ENCODE data around the gene FBXL4. TPM values are rescaled to one million over a fixed set of nuclear protein-coding genes. Genes with fewer than 3 reads are reported as not detected.

FBXL4 gene
- total RNA-seq, 2 donors from 2014 or later, result 16.5 to 19.0 TPM

DNA sequence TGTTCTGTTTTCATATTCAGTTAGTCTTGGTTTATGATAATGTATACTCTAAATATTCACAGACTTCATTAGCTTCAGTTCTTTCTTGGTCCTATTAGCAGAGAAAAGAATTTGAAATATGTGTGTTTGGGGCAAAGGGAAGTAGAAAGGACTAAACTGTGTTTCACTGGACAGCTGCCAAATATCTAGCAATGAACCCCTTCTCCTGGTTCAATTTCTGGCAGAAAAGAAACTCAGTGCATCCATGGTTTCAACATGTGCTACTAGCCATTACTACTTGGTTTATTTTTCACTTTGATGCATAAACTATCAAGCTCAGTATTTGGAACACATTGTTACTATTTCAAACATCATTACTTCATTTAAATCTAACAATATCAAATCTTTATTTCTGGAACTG, 43.6 kb downstream of the FBXL4 start:
- DNase-seq (no peak), ATAC-seq (replicated peaks in 1 of 2) (no peak)
- Mint-ChIP-seq H3K9me3 (peaks cover 0 to 5% of the 10 kb centered on the region in 2 donors), H3K27ac (no peak overlapping the region), H3K36me3 (ENCODE audit: insufficient read depth in 2 of 2) (peaks cover 17 to 41% of the 10 kb centered on the region in 2 donors), H3K4me1 (ENCODE audit: low read depth) (no peaks in the 10 kb centered on the region), H3K27me3 (ENCODE audit: low read depth) (no peaks in the 10 kb centered on the region), H3K4me3 (no peak overlapping the region)

DNA sequence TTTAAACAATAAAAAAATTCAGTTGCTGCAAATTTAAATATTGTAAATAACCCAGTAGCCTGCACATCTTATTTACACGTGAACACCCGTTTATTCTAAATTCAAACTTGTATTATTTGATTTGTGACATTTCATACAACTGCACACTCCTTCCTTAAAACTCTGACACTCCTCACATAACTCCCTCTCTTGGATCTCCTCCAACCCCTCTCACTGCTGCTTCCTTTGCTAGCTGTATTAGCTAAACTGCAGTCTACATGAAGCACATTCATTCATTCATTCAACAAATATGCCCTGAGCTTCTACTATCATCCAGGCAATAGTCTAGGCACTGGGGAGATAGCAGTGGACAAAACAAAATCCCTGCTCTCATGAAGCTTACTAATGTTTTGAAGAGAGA, 47.0 kb downstream of the FBXL4 start:
- Mint-ChIP-seq H3K4me1 (ENCODE audit: low read depth) (no peaks in the 10 kb centered on the region), H3K4me3 (no peak overlapping the region), H3K27ac (no peak overlapping the region), H3K9me3 (no peaks in the 10 kb centered on the region), H3K27me3 (ENCODE audit: low read depth) (no peaks in the 10 kb centered on the region), H3K36me3 (ENCODE audit: insufficient read depth in 2 of 2) (peaks cover 15 to 40% of the 10 kb centered on the region in 2 donors)
- ATAC-seq (replicated peaks in 1 of 2) (no peak), DNase-seq (no peak)

- no peaks in the 10 kb centered on the region for H3K4me1 Mint-ChIP-seq (ENCODE audit: low read depth)
- no peak overlapping the region for H3K4me3 Mint-ChIP-seq
- no peaks in the 10 kb centered on the region for H3K27me3 Mint-ChIP-seq (ENCODE audit: low read depth)
- H3K9me3 Mint-ChIP-seq, result no peaks in the 10 kb centered on the region
- no peak for ATAC-seq (replicated peaks in 1 of 2)
- no peak overlapping the region for H3K27ac Mint-ChIP-seq
- H3K36me3 Mint-ChIP-seq (ENCODE audit: insufficient read depth in 2 of 2), result peaks cover 9 to 21% of the 10 kb centered on the region in 2 donors
- DNase-seq, result no peak
These were observed 52.9 kb downstream of the FBXL4 start for GRCh38 chr6:98894810-98895209.

DNA sequence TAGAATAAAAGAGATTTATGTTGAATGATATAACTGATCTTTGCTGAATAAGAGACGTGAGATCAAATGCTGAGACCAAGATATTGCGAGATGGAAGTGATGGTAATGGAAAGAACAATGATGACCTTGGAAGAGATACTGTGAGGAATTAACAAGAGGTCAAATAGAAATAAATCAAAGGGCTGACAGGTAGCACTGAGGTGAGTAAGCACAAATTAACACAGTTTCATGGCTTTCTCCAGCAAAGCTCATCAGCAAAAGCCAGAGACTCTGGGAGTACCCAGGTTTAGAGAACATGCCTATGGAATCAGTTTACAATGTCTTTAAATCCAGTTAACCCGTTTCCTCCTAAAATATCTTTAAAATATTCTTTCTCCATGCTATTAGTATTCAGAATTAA, 60.1 kb downstream of the FBXL4 start:
- peaks cover 1 to 10% of the 10 kb centered on the region in 2 donors for H3K36me3 Mint-ChIP-seq (ENCODE audit: insufficient read depth in 2 of 2)
- H3K4me1 Mint-ChIP-seq (ENCODE audit: low read depth), result no peaks in the 10 kb centered on the region
- H3K9me3 Mint-ChIP-seq, result no peaks in the 10 kb centered on the region
- H3K27me3 Mint-ChIP-seq (ENCODE audit: low read depth), result no peaks in the 10 kb centered on the region
- DNase-seq (no peak), ATAC-seq (replicated peaks in 1 of 2) (no peak)
- H3K27ac Mint-ChIP-seq, result no peak overlapping the region
- no peak overlapping the region for H3K4me3 Mint-ChIP-seq

DNA sequence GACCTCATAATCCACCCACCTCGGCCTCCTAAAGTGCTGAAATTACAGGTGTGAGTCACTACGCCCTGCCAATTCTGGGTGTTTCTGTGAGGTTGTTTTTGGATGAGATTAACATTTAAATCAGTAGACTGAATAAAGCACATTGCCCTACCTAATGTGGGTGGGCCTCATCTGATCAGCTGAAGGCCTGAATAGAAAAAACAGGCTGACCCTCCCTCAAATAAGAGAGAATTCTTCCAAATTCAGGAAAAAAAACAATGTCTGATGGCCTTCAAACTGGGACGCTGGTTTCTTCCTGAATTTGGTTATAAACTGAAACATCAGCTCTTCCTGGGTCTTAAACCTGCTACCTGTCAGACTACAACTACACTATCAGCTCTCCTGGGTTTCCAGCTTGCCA, 62.4 kb downstream of the FBXL4 start:
- H3K27me3 Mint-ChIP-seq (ENCODE audit: low read depth), result no peaks in the 10 kb centered on the region
- ATAC-seq (replicated peaks in 1 of 2) (no peak), DNase-seq (no peak)

DNA sequence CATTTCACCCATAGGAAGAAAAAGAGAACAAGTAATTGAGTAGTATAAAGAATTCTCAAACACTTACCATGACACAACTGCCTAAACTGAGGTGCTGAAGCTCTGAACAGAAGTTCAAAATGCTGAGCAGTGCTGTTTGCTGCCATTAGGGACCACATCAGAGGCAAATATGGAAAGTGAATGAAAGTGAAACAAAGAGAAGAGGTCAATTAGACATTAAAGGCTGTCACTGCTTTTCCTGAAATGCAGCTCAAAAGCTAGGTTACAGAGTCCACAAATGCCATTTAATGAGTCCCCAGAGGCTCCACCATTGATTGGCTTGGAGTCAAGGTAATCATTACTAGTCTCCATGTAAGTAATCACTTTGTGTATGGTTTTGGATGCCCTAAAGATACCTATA, 67.3 kb downstream of the FBXL4 start:
- peaks cover 0 to 6% of the 10 kb centered on the region in 2 donors for H3K36me3 Mint-ChIP-seq (ENCODE audit: insufficient read depth in 2 of 2)
- no peak for DNase-seq
- H3K27me3 Mint-ChIP-seq (ENCODE audit: low read depth), result no peaks in the 10 kb centered on the region
- H3K4me3 Mint-ChIP-seq, result no peak overlapping the region
- H3K27ac Mint-ChIP-seq, result no peak overlapping the region
- H3K9me3 Mint-ChIP-seq, result no peaks in the 10 kb centered on the region
- ATAC-seq (replicated peaks in 1 of 2), result no peak
- peaks cover 11% of the 10 kb centered on the region for H3K4me1 Mint-ChIP-seq (ENCODE audit: low read depth)

More for the DNA sequence above, 62.4 kb downstream of the FBXL4 start:
- Mint-ChIP-seq H3K36me3 (ENCODE audit: insufficient read depth in 2 of 2) (peaks cover 0 to 8% of the 10 kb centered on the region in 2 donors), H3K4me1 (ENCODE audit: low read depth) (peaks cover 8% of the 10 kb centered on the region), H3K27ac (no peak overlapping the region), H3K9me3 (no peaks in the 10 kb centered on the region), H3K4me3 (no peak overlapping the region)

GRCh38 chr6:98877250-98877649, 70.5 kb downstream of the FBXL4 start:
- no peak overlapping the region for H3K27ac Mint-ChIP-seq
- ATAC-seq (replicated peaks in 1 of 2) (no peak), DNase-seq (no peak)
- H3K27me3 Mint-ChIP-seq (ENCODE audit: low read depth), result no peaks in the 10 kb centered on the region
- H3K4me1 Mint-ChIP-seq (ENCODE audit: low read depth), result peaks cover 11% of the 10 kb centered on the region
- H3K4me3 Mint-ChIP-seq, result no peak overlapping the region
- H3K9me3 Mint-ChIP-seq, result no peaks in the 10 kb centered on the region
- H3K36me3 Mint-ChIP-seq (ENCODE audit: insufficient read depth in 2 of 2), result peaks cover 0 to 9% of the 10 kb centered on the region in 2 donors

GRCh38 chr6:98875375-98875774, 72.4 kb downstream of the FBXL4 start:
- ATAC-seq (replicated peaks in 1 of 2), result no peak
- H3K4me3 Mint-ChIP-seq, result no peak overlapping the region

GRCh38 chr6:98871821-98872220, 75.9 kb downstream of the FBXL4 start:
- Mint-ChIP-seq H3K36me3 (ENCODE audit: insufficient read depth in 2 of 2) (peaks cover 0 to 8% of the 10 kb centered on the region in 2 donors), H3K4me3 (no peak overlapping the region), H3K9me3 (no peaks in the 10 kb centered on the region), H3K27me3 (ENCODE audit: low read depth) (no peaks in the 10 kb centered on the region), H3K27ac (no peak overlapping the region), H3K4me1 (ENCODE audit: low read depth) (no peaks in the 10 kb centered on the region)
- DNase-seq (no peak), ATAC-seq (replicated peaks in 1 of 2) (no peak)

More at GRCh38 chr6:98875375-98875774, 72.4 kb downstream of the FBXL4 start:
- Mint-ChIP-seq H3K36me3 (ENCODE audit: insufficient read depth in 2 of 2) (peaks cover 0 to 8% of the 10 kb centered on the region in 2 donors), H3K27me3 (ENCODE audit: low read depth) (no peaks in the 10 kb centered on the region), H3K4me1 (ENCODE audit: low read depth) (peaks cover 4% of the 10 kb centered on the region), H3K27ac (no peak overlapping the region), H3K9me3 (no peaks in the 10 kb centered on the region)
- no peak for DNase-seq

DNA sequence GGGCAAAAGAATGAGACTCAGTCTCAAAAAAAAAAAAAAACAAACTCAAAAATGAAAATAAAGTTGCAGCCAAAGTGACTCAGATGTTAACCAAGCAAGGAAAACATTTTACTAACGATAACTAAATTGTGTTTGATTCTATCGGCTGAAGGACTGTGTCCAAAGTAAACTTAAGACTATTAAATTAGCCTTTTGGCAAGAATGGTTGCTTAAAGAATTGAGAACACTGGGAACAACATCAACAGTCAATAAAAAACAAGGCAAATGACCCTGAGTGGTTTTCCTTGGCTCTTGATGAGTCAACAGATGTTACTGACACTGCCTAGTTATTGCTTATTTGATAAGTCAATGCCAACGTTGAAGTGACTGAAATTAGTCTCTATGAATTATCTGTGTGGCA, 76.7 kb downstream of the FBXL4 start:
- H3K4me1 Mint-ChIP-seq (ENCODE audit: low read depth), result no peaks in the 10 kb centered on the region
- no peak for ATAC-seq (replicated peaks in 1 of 2)
- no peaks in the 10 kb centered on the region for H3K27me3 Mint-ChIP-seq (ENCODE audit: low read depth)
- DNase-seq, result no peak
- no peak overlapping the region for H3K4me3 Mint-ChIP-seq
- no peak overlapping the region for H3K27ac Mint-ChIP-seq
- H3K9me3 Mint-ChIP-seq, result no peaks in the 10 kb centered on the region
- H3K36me3 Mint-ChIP-seq (ENCODE audit: insufficient read depth in 2 of 2), result peaks cover 4 to 8% of the 10 kb centered on the region in 2 donors

GRCh38 chr6:98864497-98864896, 83.2 kb downstream of the FBXL4 start:
- no peaks in the 10 kb centered on the region for H3K27me3 Mint-ChIP-seq (ENCODE audit: low read depth)

GRCh38 chr6:98848539-98849242, 99.1 kb downstream of the FBXL4 start:
- no peak for ATAC-seq (replicated peaks in 1 of 2)
- H3K27ac Mint-ChIP-seq, result no peak overlapping the region
- no peak overlapping the region for H3K4me3 Mint-ChIP-seq

More at GRCh38 chr6:98864497-98864896, 83.2 kb downstream of the FBXL4 start:
- ATAC-seq (replicated peaks in 1 of 2) (no peak), DNase-seq (no peak)
- Mint-ChIP-seq H3K4me1 (ENCODE audit: low read depth) (no peaks in the 10 kb centered on the region), H3K27ac (no peak overlapping the region), H3K9me3 (no peaks in the 10 kb centered on the region), H3K4me3 (no peak overlapping the region), H3K36me3 (ENCODE audit: insufficient read depth in 2 of 2) (peaks cover 0 to 5% of the 10 kb centered on the region in 2 donors)

DNA sequence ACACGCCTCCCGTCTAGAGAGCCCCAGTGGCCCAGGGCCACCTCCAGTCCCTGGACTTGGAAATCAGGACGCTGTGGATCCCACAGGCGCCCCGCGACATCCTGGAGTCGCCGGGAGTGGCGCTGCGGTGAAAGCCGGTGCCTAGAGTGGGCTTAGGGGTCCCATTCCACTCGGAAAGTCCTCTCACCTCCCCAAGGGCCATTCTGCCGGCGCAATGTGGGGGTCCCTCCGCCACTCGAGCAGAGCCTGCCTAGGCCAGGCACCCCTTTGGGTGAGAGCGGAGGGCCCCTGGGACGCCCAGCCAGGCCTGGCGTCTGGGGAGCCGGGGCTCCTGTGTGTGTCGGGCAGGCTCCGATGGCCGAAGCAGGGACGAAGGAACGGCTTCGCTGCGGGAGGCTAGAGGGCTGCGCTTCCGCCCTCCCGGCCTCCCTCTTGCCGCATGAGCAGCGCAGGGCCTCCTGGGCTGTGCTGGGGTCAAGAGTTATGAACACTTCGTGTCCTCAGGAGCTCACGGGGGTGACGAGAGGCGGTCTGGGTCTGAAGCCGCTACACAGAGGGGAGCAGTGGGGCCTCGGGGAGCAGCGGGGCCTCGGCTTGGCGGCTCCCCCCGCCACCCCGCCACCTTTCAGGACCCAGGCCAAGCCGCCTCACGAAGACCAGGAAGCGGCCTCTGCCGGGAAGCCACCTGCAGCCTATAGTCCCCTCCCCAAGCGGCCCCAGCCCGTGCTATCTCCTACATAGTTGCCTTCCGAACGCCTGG, 99.8 kb downstream of the FBXL4 start:
- peak; percentile 42 to 50 for ATAC-seq (replicated peaks in 1 of 2)
- Mint-ChIP-seq H3K4me1 (ENCODE audit: low read depth) (peaks cover 23% of the 10 kb centered on the region), H3K27ac (no peak overlapping the region), H3K36me3 (ENCODE audit: insufficient read depth in 2 of 2) (no peaks in the 10 kb centered on the region), H3K9me3 (no peaks in the 10 kb centered on the region), H3K4me3 (peak overlapping the region in 1 of 2 donors; percentile 17), H3K27me3 (ENCODE audit: low read depth) (peaks cover 78% of the 10 kb centered on the region)
- peak in 1 of 2 donors; percentile 15 for DNase-seq

More at GRCh38 chr6:98848539-98849242, 99.1 kb downstream of the FBXL4 start:
- H3K4me1 Mint-ChIP-seq (ENCODE audit: low read depth), result peaks cover 23% of the 10 kb centered on the region
- no peak for DNase-seq
- H3K36me3 Mint-ChIP-seq (ENCODE audit: insufficient read depth in 2 of 2), result no peaks in the 10 kb centered on the region
- H3K9me3 Mint-ChIP-seq, result no peaks in the 10 kb centered on the region
- H3K27me3 Mint-ChIP-seq (ENCODE audit: low read depth), result peaks cover 70% of the 10 kb centered on the region

Measured in activated T-cell treated with anti-CD3 and anti-CD28 coated beads, Interleukin-2, amount 50 U/mL, for 72 hours (primary cell).